HG03442 (cell line): ENCODE results near the gene ALKBH3.

Experiments used
- ATAC-seq: cut with Tn5 transposase; IDR thresholded peaks from one replicate; pipeline ENCODE4 v1.9.1; 2021; ENCODE audit warnings: mild to moderate bottlenecking, moderate library complexity; ENCODE audit not compliant: unreplicated experiment

ALKBH3 gene

DNA sequence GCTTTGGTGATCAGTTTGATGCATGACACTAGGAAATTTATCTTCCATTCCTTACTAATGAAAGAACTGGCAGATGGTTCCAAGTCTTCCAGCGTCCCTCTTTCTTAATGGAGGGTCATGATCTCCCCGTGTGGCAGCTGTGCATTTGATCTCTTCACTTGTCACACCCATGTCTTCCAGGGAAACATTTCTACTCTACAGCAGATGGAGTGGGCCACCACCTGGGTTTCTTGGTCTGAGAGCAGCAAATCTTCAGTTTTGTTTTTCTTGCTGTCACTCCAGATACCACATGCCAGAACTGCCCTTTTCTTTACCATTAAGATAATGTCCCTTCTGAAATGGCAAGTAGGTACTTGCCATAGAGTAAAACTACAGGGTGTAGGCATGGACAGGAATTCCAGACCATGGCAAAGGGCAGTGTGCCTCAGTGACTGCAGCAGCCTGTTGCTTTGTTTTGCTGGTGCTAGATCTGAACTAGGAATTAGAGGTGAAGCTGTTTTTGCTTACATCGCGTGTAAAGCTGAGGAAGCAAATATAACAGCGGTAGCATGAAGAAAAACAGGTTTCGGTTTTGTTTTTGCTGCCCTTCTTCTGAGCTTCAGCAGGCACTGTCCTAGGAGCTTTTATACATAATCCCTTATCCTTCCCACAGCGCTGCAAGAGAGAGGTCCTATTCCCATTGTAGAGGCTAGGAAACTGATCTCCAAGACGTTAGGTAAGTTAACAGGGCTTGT is 41.1 kb downstream of the ALKBH3 start:
- no peak for ATAC-seq

DNA sequence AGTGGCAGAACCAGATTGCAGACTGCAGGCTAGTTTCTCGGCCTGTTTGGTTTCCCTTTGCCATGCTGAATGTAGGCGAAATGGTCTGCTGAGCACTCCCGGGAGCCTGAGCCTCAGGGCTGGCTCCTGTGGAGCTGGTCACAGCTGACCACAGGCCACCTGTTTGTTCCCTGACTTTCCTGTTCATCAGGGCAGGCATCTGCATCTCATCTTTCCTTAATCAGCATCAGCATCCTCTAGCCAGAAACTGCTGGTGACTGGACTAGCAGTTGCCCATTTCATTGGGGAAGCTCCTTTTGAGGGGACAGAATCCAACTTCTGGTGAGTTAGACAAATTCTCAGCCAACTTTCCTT is 41.6 kb downstream of the ALKBH3 start:
- ATAC-seq: no peak

DNA sequence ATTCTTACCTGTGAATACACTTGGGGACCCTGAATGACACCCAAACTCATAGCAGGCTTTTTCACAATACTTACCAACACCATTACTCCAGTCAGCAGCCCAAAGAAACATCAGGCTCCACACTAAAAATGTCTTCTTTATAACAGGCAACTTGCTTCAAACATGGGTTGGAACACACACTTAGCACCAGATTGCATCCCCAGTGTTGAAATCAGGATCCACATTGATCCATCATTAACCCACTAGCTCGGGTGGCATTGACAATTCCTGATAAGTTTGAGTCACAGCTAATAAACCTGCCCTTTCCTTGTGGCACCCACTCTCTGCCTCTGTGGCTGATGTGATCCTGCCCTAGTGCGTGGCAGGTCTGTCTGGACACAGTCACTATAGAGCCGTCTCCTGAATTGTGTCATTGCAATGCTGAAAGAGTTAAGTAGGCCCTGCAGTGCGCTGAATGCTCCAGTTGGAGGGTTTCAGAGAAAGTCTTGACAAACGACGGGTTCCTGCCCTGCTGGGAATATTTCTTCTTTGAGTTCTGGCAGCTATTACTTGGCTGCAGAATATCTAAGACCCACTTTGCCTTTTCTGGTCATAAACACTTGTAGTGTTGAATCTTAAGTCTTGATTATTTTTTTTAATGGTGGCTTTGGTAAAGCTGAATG is 42.2 kb downstream of the ALKBH3 start:
- ATAC-seq: no peak

DNA sequence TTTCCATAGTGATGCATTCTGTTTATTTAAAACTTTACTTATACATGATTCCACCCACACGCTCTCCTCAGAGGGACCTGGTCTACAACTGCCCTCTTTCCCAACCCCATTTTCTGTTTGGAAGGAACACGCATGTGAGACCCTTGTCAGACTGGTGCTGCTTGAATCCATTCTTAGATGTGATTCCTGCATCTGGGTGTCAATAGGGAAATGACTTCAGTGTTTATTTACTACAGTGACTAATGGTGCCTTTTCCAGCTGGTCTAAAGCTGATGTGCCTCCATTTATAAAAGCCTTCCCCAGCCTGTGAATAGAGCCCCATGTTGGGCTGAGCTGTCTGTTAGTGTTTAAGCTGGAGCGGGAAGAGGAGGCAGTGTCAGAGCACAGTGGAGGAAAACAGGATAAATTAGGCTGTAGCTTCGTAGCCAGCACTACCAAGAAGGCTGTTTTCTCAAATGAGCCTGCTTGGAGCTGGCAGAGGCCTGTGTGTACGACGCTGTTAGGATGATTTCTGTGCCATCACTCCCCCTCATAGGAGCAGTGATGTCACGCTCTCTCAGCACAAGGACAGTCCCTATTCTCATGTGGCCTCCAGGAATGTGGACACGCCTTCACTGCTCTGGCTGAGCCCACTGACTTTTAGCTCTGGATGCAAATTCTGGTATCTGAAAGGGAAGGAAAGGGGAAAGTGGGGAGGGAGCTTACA is 42.9 kb downstream of the ALKBH3 start:
- no peak for ATAC-seq

DNA sequence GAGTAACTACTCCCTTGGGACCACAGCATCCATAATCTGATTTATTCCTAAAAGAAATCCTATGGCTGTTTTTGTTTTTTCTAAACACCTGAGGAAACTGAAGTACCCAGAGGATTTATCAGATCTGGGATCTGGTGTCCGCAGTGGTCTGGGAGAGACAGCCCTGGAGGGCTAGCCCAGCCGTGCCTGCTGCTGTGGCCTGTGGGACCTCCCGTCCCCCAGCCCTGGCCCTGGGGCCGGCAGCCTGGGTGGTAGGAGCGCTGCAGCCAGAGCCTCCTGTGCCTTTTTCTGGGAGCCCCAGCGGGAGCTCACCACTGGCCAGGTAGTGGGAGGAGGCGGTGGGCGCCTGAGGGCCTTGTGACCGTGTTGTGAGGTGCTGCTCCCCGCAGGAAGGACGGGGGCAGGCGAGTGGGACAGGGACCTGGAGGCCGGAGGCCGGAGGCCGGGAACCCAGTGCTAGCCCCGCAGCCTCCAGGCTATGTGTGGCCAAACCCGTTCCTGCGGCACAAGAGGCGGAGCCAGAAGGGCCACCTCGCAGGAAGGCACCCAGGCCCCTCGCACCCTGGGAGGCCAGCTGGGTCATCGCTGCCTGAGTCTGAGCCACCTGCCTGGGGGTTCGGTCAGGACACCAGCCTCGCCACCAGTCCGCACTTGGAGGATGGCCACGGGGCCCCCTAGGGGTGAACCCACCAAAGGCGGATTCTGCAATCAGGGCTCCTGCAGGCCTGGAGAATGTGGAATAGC is 43.7 kb downstream of the ALKBH3 start:
- ATAC-seq: no peak

DNA sequence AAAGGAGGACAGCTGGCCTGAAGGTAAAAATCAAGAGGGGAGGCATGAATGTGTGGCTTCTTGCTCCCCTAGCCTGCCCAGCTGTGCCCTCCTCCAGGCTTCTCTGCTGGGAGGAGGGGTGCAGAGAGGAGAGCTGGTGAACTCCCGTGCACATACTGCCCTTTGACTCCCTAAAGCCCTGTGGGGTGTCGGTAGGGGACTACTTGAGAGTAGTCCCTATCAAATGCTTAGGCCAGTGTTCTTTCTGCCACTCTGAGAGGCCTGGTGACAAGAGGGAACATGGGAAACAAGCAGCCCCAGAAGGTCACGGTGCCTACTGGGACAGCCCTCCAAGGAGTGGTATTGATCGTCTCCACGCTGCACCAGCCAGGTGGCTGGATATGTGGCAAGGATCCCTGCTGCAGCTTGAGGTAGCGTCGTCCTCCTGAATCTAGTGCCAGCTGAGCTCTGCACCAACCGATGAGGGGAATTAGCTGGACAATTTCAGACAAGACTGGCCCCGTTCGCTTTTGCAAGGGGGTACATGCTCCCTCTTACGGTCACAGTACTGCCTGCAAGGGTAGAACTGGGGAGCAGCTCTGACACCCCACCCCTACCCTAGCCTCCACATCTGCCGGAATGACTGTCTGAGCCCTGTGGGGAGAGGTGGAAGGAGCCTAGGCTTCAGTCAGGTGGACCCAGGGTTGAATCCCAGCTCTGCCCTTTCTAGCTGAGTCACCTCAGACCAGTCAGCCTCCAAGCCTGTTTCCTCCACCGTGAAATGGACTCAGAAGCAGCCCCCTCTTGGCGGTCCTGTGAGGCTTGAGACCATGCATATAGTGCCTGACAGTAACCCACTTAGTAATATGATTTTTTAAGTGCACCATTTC is 44.7 kb downstream of the ALKBH3 start:
- ATAC-seq: no peak

DNA sequence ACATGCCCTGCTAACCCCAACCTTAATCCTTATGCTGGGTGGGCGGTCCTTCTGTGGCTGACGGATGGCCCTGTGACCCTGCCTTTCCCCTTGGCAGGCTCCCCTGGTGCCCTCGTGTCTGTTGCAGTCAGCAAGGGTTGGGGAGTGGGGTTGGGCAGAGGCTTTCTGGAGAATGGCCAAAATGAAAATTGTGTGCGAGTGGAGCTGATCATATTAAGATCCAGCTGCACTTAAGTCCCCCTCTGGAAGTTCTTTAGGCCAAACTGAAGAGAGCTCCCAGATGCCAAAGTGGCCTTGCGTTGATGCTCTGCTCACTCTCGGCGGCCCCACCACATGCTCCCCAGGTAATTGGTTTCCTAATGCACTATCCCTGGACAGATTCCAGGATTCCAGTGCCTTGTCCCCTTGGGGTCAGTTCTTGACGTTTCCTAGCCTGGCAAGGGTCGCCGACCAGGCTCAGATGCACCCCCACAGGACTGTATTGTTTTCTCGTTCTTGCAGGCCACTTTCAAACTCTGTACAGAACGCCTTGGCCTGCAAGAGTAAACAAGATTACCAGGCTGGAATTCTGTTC is 45.4 kb downstream of the ALKBH3 start:
- no peak for ATAC-seq

DNA sequence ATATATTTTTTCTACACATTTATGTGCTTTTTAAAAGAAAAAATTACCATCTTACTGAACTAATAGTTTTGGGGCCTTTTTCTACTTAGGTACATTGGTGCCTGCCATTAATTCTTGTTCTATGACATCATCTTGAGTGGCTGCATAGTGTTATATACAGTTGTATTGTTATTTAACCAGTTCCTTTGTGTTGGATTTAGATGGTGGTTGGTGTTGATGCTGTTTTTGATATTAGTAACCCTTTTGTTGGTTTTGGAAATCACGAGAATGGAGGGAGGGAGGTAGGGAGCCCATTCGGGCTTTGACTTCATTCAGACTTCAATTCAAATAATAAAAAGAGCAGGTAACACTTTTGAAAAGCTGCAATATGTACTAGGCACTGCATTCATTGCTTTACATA is 46.4 kb downstream of the ALKBH3 start:
- ATAC-seq: no peak

DNA sequence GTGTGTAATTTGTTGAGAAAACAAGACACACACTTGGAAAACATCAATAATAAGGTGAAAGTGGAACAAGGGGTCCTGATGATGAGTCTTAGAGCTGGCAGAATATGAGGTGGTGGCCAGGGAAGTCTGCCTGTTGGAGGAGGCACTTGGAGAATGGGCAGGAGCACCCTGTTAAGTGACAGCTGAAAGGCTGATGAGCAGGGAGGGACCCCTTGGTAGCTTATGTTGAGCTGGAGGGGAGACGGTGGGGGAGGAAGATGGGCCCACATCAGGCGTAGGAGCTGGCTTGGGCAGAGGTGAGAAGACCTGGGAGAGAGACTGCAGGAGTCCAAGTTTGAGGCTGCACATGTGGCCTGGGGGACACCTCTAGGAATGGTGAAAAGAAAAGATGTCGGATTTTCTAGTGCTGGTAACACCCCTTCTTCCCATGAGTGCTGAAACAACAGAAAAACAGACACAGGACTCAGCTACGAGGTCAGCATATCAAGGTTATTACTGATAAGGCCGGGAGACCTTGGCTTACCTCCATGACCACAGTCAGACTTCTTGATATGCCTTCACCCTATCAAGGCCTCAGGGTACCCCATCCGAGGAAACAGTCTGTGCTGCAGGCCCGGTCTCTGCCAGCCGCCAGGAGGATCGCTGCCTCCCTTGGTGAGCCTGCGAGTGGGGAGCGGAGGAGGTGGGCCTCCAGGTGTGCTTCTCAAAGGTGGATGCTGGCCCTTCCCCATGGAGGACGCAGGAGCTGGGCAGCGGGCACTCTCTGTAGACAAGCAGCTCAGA is 47.5 kb downstream of the ALKBH3 start:
- ATAC-seq: no peak

DNA sequence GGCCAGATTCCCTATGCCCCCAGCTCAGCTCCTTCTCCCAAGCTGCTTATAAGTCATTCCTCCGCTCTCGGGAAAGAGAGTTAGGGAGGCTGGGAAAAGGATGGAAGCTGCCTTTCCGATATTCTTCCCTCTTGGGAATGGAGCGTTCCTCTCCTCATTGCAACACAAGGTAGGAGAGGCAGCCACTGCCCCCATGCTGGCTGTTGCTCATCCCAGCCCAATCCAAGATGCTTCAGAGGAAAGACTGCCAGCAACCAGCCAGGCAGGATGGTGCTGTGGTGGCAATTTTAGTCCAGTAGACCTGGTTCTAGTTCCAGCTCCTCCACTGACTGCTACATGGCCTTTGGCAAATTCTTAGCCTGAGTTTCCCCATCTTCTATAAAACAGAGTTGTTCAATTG is 48.1 kb downstream of the ALKBH3 start:
- ATAC-seq: no peak

DNA sequence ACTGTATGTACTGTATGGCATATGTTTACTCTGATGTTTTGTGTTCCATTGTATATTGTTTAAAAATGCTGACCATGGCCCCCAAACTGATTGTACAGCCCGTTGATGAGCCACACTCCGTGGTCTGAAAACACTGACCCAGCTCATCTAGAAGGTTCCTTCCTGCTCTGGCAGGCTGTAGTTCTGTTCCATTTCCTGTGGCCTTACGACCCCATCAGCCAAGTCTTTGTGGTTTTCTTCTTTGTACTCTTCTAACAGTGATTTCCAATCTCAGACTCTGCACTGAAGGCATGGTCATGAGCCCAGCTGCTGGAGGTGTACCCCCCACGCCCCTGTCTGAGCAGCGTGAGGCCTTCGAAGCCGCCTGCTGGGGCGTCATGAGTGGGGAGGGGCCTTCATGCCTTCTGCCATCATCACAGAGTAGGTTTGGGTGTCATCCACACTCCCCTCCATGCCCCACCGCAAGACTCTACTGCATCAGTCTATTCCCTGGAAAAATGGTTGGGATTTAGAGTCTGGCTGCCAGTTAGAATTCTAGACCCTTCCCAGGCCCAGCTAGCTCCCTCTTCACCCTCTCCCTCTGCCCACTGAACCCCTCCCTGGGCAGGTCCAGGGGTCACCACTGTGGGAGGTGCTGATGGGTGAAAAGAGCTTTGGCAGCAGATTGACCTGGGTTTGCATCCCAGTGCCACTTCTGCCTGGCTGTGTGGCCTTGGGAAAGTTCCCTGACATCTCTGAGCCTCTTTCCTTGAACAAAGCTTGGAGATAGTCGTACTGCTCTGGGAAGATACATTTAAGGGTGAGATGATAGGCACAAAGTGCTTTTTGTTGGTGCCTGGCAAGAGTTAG is 50.5 kb downstream of the ALKBH3 start:
- no peak for ATAC-seq

DNA sequence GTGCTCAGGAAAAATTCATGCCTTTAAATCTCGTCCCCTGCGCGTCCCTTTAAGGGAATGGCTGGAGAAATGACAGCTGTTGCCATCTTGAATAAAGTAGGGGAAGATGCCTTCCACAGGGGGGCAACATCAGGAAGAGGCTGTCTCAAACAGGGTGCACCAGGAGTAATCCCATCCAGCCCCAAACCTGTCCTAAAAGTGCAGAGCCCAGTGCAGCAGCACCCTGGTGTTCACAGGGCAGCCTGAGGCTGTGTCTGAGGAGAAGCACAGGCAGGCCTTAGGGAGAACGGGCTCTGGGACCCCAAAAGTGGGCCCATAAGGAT is 51.0 kb downstream of the ALKBH3 start:
- ATAC-seq: no peak

DNA sequence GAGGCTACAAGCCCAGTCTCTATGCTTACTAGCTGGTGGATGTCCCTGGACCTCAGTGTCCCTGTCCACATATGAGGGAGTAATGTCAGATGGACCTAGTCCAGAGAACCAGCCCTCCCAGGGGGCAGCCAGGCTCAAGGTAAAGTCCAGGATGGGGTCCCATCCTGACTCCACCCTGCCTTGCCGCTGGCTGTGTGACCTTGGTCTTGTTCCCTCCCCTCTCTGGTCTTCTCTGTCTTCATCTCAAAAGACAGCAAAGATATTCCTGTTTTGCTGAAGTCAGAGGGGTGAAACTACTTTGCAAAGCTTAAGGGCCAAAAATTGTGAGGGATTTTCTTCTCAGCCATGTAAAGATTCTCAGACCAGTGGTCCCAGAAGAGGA is 52.6 kb downstream of the ALKBH3 start:
- no peak for ATAC-seq

DNA sequence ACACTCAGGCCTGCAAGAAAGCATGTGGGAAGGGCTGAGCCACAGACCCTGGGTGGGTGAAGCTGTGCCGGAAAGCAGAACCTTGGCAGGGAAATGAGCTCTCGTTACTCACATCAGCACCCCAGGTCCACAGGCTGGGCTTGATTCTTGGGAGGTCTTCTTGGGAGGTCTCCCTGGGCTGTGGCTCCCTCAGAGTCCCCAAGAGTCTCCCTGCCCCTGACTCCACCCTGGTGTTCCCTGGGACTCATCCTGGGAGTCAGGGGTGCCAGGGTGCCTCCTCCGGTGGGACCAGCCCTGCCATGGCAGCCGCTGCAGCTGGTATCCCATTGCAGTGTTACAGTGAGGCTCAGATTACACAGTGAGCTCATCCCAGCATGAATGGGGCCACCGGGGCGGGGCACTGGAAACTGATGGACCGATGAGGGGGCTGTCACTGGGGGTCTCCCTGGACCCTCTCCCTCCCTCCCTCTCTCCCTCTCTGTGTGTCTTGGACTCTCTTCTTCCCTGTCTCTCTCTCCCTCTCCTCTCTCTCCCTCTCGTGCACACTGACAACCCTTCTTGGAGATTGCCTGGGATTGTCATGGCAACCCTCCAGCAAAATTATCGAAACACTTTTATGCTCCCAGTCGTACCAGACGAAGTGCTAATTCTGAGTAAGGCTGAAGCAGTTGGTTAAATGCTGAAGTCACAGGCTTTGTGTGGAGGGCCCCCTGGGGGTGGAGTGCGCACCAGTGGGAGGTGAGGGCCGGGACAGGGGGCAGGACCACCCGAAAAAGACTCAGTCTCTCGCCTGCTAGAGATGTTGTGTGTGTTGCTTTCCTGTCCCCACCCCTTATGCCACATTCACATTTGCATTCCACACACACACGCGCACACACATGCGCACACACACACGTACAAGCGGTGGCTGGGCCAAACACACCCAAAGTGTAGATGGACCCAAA is 53.2 kb downstream of the ALKBH3 start:
- ATAC-seq: no peak

DNA sequence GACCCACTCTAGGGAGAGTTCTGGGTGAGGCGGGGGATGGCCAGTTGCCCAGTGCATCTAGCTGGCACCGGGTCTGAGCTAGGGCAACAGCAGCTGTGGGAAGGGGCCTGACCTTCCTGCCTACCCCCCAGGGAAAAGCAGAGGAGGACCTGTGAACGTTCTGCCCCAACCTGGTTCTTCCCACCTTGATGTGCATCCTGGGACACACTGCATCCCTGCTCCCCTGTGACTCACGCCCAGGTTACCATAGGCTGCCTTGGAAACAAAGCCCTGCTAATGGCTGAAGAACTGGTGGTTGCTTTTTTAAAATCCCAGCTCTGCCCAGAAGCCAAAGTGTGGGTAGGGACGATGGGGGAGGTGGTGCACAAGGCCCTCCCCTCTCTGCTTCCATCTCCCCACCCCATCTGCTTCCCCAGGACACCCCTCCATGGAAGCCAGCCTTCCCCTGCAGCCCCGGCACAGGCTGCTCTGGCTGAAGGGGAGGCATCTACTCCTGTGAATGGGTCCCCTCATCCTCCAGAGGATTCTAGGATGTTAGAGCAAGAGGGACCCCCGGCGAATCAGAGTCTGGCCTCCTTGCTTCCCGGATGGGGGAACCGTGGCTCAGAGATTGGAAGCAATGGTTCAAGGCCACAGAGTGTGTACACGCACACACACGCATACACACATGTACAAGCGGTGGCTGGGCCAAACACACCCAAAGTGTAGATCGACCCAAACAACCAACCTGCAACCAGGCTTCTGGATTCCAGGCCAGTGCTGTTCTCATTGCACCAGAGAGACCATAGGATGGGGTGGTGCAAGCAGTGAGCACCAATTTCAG is 54.2 kb downstream of the ALKBH3 start:
- no peak for ATAC-seq

DNA sequence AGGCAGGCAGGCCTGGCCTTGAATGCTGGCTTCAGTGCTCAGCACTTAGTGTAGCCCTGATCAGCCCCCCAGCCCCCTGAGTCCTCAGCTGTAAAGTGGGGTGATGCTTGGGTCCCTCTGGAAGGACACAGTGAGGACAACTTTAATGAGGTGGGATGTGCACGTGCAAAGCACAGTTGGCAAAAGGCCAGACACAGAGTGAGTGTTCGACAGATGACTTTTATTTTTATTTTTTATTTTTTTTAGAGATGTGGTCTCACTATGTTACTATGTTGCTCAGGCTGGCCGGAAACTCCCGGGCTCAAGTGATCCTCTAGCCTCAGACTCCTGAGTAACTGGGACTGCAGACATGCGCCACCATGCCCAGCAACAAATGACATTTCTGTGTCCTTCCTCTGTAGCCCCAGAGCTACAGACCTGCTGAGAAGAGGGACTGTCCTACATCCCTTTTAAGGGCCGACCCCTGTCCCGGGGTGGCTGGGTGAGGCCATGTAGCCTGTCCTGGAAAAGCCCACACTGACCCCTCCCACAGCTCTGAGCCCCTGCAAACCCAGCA is 54.9 kb downstream of the ALKBH3 start:
- no peak for ATAC-seq
